ENCODE measurements around the gene S100A6.
A peak's percentile ranks its signal among the peaks of the same experiment; 100 is the strongest.
"Not testable (repeated sequence)": the region's sequence is repeated elsewhere in the genome, so short reads cannot be mapped to it uniquely, and the experiment has no call there.

S100A6 gene

DNA sequence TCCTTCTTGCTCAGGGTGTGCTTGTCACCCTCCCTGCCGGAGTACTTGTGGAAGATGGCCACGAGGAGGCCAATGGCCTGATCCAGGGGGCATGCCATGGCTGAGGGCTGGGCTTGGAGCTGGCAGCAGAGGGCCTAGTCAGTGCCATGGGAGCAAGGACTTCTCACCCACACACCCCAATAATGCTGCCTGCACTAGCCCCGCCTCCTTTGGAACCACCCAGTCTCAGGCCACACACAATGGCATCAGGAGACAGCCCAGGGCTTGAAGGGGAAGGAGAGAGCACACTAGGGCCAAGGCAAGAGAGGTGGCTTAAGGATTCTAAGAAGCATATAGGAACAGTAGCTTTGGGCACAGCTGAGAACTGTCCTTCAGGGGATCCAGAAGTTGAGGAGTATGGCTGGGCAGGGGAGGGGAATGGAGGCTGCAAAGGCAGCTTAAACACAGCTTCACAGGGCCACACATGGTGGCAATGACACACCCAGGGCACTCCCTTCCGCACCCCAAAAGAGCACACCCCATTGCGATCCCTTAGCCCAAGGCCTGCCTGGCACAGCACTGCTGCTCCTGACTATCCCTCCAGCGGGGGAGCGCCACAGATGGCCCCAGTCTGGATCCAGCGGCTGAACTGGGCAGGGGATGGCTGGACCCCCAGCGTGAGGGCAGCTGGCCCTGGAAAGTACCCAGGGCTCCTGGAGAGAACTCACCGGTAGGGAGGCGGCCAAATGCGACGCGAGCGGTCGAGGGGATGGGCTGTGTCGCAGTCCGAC, at the start of gene S100A6:
Gene S100A6, minus strand, starts transcription at position 750 of the 770 bp plus-strand sequence. Its CDS starts 652 bp downstream, at position 98.
- no peaks in the 10 kb centered on the region for H3K36me3 ChIP-seq (ENCODE audit: control insufficient read depth, insufficient read depth, low read length)
- H3K4me1 ChIP-seq (ENCODE audit: control insufficient read depth, insufficient read depth, low read length), result peaks cover 13% of the 10 kb centered on the region; the same call in 1 of the 2 replicates
- H3K9me3 ChIP-seq (ENCODE audit: control insufficient read depth, insufficient read depth, low read length), result no peaks in the 10 kb centered on the region
- H3K27ac ChIP-seq (ENCODE audit: low read length), result no peak within 1 kb of the TSS
- no peak for DNase-seq (ENCODE audit: low read depth, low spot score)
- H3K4me3 ChIP-seq (ENCODE audit: low read length), result peak within 1 kb of the TSS; percentile 9; the same call in 1 of the 2 replicates
- WGBS (ENCODE audit: insufficient coverage, insufficient read length), result no CpG with 5 or more reads among the region's 18 CpGs
- H3K27me3 ChIP-seq (ENCODE audit: control insufficient read depth, insufficient read depth, low read length), result no peaks in the 10 kb centered on the region

DNA sequence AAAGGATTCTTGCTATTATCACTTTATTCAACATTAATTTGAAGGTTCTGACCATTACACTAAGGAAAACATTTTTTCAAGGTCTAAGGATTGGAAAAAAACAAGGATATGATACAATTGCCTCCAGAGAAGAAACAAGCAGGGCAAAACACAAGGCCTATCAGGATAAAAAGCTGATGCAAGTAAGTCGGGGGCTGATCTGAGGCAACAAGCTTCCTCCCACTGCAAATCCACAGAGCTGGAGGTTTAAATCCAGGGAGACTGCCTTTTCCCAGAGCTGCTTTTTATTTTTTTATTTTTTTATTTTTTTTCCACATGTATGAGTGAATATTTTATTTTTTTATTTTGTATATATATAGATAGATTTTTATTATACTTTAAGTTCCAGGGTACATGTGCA, 49.2 kb upstream of the S100A6 start:
- Histone ChIP-seq H3K27ac (ENCODE audit: low read length) (no peak overlapping the region), H3K9me3 (ENCODE audit: control insufficient read depth, insufficient read depth, low read length) (no peaks in the 10 kb centered on the region), H3K4me3 (ENCODE audit: low read length) (no peak overlapping the region), H3K36me3 (ENCODE audit: control insufficient read depth, insufficient read depth, low read length) (no peaks in the 10 kb centered on the region), H3K27me3 (ENCODE audit: control insufficient read depth, insufficient read depth, low read length) (no peaks in the 10 kb centered on the region), H3K4me1 (ENCODE audit: control insufficient read depth, insufficient read depth, low read length) (no peaks in the 10 kb centered on the region)
- no peak for DNase-seq (ENCODE audit: low read depth, low spot score)
- no CpG with 5 or more reads among the region's 1 CpG for WGBS (ENCODE audit: insufficient coverage, insufficient read length)

- no CpG with 5 or more reads among the region's 2 CpGs for WGBS (ENCODE audit: insufficient coverage, insufficient read length)
- Histone ChIP-seq H3K27me3 (ENCODE audit: control insufficient read depth, insufficient read depth, low read length) (no peaks in the 10 kb centered on the region), H3K4me3 (ENCODE audit: low read length) (no peak overlapping the region), H3K9me3 (ENCODE audit: control insufficient read depth, insufficient read depth, low read length) (no peaks in the 10 kb centered on the region), H3K4me1 (ENCODE audit: control insufficient read depth, insufficient read depth, low read length) (no peaks in the 10 kb centered on the region), H3K27ac (ENCODE audit: low read length) (no peak overlapping the region), H3K36me3 (ENCODE audit: control insufficient read depth, insufficient read depth, low read length) (no peaks in the 10 kb centered on the region)
- DNase-seq (ENCODE audit: low read depth, low spot score), result no peak
Measured at GRCh38 chr1:153583976-153584375, 48.2 kb upstream of the S100A6 start.

GRCh38 chr1:153583514-153583913, 47.7 kb upstream of the S100A6 start:
- not testable (repeated sequence) for DNase-seq (ENCODE audit: low read depth, low spot score); H3K4me3 ChIP-seq (ENCODE audit: low read length); H3K9me3 ChIP-seq (ENCODE audit: control insufficient read depth, insufficient read depth, low read length); H3K27ac ChIP-seq (ENCODE audit: low read length); H3K4me1 ChIP-seq (ENCODE audit: control insufficient read depth, insufficient read depth, low read length); H3K27me3 ChIP-seq (ENCODE audit: control insufficient read depth, insufficient read depth, low read length); H3K36me3 ChIP-seq (ENCODE audit: control insufficient read depth, insufficient read depth, low read length)
- WGBS (ENCODE audit: insufficient coverage, insufficient read length), result no CpG with 5 or more reads among the region's 3 CpGs

DNA sequence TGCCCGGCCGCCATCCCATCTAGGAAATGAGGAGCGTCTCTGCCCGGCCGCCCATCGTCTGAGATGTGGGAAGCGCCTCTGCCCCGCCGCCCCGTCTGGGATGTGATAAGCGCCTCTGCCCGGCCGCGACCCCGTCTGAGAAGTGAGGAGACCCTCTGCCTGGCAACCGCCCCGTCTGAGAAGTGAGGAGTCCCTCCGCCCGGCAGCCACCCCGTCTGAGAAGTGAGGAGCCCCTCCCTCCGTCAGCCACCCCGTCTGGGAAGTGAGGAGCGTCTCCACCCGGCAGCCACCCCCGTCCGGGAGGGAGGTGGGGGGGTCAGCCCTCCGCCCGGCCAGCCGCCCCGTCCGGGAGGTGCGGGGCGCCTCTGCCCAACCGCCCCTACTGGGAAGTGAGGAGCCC, 47.0 kb upstream of the S100A6 start:
- not testable (repeated sequence) for H3K27me3 ChIP-seq (ENCODE audit: control insufficient read depth, insufficient read depth, low read length); H3K36me3 ChIP-seq (ENCODE audit: control insufficient read depth, insufficient read depth, low read length); H3K4me1 ChIP-seq (ENCODE audit: control insufficient read depth, insufficient read depth, low read length); H3K27ac ChIP-seq (ENCODE audit: low read length); DNase-seq (ENCODE audit: low read depth, low spot score); H3K9me3 ChIP-seq (ENCODE audit: control insufficient read depth, insufficient read depth, low read length); H3K4me3 ChIP-seq (ENCODE audit: low read length)
- no CpG with 5 or more reads among the region's 34 CpGs for WGBS (ENCODE audit: insufficient coverage, insufficient read length)

- Histone ChIP-seq H3K4me1 (ENCODE audit: control insufficient read depth, insufficient read depth, low read length) (no peaks in the 10 kb centered on the region), H3K27ac (ENCODE audit: low read length) (no peak overlapping the region), H3K4me3 (ENCODE audit: low read length) (no peak overlapping the region), H3K27me3 (ENCODE audit: control insufficient read depth, insufficient read depth, low read length) (no peaks in the 10 kb centered on the region), H3K36me3 (ENCODE audit: control insufficient read depth, insufficient read depth, low read length) (no peaks in the 10 kb centered on the region), H3K9me3 (ENCODE audit: control insufficient read depth, insufficient read depth, low read length) (no peaks in the 10 kb centered on the region)
- DNase-seq (ENCODE audit: low read depth, low spot score), result no peak
- WGBS (ENCODE audit: insufficient coverage, insufficient read length), result no CpG with 5 or more reads among the region's 3 CpGs
Measured at GRCh38 chr1:153578936-153579335, 43.1 kb upstream of the S100A6 start.

DNA sequence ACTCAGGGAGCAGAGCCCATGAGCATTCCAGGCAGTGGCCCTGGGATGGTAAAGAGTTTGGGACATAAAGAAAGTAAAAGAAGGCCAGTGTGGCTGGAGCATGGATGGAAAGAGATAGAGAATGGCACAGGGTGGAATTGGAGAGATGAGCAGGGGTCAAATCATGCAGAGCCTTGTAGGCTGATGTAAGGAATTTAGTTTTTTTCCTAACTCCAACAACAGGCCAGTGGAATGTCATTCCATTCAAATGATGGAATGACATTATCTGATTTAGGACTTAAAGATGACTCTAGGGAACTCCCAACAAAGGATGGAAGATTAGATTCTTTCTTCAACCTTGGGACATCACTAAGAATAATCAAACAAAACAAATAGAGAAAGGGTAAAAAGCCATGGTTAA, 42.7 kb upstream of the S100A6 start:
- DNase-seq (ENCODE audit: low read depth, low spot score), result no peak
- Histone ChIP-seq H3K36me3 (ENCODE audit: control insufficient read depth, insufficient read depth, low read length) (no peaks in the 10 kb centered on the region), H3K27me3 (ENCODE audit: control insufficient read depth, insufficient read depth, low read length) (no peaks in the 10 kb centered on the region), H3K4me3 (ENCODE audit: low read length) (no peak overlapping the region), H3K27ac (ENCODE audit: low read length) (no peak overlapping the region), H3K4me1 (ENCODE audit: control insufficient read depth, insufficient read depth, low read length) (no peaks in the 10 kb centered on the region), H3K9me3 (ENCODE audit: control insufficient read depth, insufficient read depth, low read length) (no peaks in the 10 kb centered on the region)

GRCh38 chr1:153577624-153578051, 41.8 kb upstream of the S100A6 start:
- H3K36me3 ChIP-seq (ENCODE audit: control insufficient read depth, insufficient read depth, low read length), result no peaks in the 10 kb centered on the region
- no peak for DNase-seq (ENCODE audit: low read depth, low spot score)
- no peak overlapping the region for H3K27ac ChIP-seq (ENCODE audit: low read length)
- WGBS (ENCODE audit: insufficient coverage, insufficient read length), result no CpG with 5 or more reads among the region's 9 CpGs
- no peak overlapping the region for H3K4me3 ChIP-seq (ENCODE audit: low read length)
- no peaks in the 10 kb centered on the region for H3K27me3 ChIP-seq (ENCODE audit: control insufficient read depth, insufficient read depth, low read length)
- H3K9me3 ChIP-seq (ENCODE audit: control insufficient read depth, insufficient read depth, low read length), result no peaks in the 10 kb centered on the region
- no peaks in the 10 kb centered on the region for H3K4me1 ChIP-seq (ENCODE audit: control insufficient read depth, insufficient read depth, low read length)

- Histone ChIP-seq H3K27me3 (ENCODE audit: control insufficient read depth, insufficient read depth, low read length) (no peaks in the 10 kb centered on the region), H3K36me3 (ENCODE audit: control insufficient read depth, insufficient read depth, low read length) (no peaks in the 10 kb centered on the region), H3K27ac (ENCODE audit: low read length) (no peak overlapping the region), H3K9me3 (ENCODE audit: control insufficient read depth, insufficient read depth, low read length) (no peaks in the 10 kb centered on the region), H3K4me3 (ENCODE audit: low read length) (no peak overlapping the region), H3K4me1 (ENCODE audit: control insufficient read depth, insufficient read depth, low read length) (no peaks in the 10 kb centered on the region)
- no CpG with 5 or more reads among the region's 4 CpGs for WGBS (ENCODE audit: insufficient coverage, insufficient read length)
- DNase-seq (ENCODE audit: low read depth, low spot score), result no peak
Measured at GRCh38 chr1:153577138-153577537, 41.3 kb upstream of the S100A6 start.

- H3K27me3 ChIP-seq (ENCODE audit: control insufficient read depth, insufficient read depth, low read length); H3K4me1 ChIP-seq (ENCODE audit: control insufficient read depth, insufficient read depth, low read length); DNase-seq (ENCODE audit: low read depth, low spot score); H3K36me3 ChIP-seq (ENCODE audit: control insufficient read depth, insufficient read depth, low read length); H3K9me3 ChIP-seq (ENCODE audit: control insufficient read depth, insufficient read depth, low read length); H3K4me3 ChIP-seq (ENCODE audit: low read length); H3K27ac ChIP-seq (ENCODE audit: low read length): not testable (repeated sequence)
- no CpG with 5 or more reads among the region's 10 CpGs for WGBS (ENCODE audit: insufficient coverage, insufficient read length)
Measured at GRCh38 chr1:153575497-153575896, 39.7 kb upstream of the S100A6 start.

DNA sequence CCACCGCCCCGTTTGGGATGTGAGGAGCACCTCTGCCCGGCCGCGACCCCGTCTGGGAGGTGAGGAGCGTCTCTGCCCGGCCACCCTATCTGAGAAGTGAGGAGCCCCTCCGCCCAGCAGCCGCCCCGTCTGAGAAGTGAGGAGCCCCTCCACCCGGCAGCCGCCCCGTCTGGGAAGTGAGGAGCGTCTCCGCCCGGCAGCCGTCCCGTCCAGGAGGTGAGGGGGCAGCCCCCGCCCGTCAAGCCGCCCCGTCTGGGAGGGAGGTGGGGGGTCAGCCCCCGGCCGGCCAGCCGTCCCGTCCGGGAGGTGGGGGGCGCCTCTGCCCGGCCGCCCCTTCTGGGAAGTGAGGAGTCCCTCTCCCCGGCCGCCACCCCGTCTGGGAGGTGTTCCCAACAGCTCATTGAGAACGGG, 39.3 kb upstream of the S100A6 start:
- H3K4me1 ChIP-seq (ENCODE audit: control insufficient read depth, insufficient read depth, low read length); H3K9me3 ChIP-seq (ENCODE audit: control insufficient read depth, insufficient read depth, low read length); H3K36me3 ChIP-seq (ENCODE audit: control insufficient read depth, insufficient read depth, low read length); H3K4me3 ChIP-seq (ENCODE audit: low read length); H3K27me3 ChIP-seq (ENCODE audit: control insufficient read depth, insufficient read depth, low read length); H3K27ac ChIP-seq (ENCODE audit: low read length); DNase-seq (ENCODE audit: low read depth, low spot score): not testable (repeated sequence)
- no CpG with 5 or more reads among the region's 35 CpGs for WGBS (ENCODE audit: insufficient coverage, insufficient read length)

All from iPS DF 6.9 (cell line).